HG03575 (cell line): ENCODE data around the gene ATAD3A.
"Not testable (repeated sequence)": the region's sequence is repeated elsewhere in the genome, so short reads cannot be mapped to it uniquely, and the experiment has no call there.

ENCODE experiments used
- ATAC-seq: cut with Tn5 transposase; IDR thresholded peaks from one replicate; pipeline ENCODE4 v1.9.1; 2021; ENCODE audit not compliant: unreplicated experiment, insufficient number of reproducible peaks, low FRiP score; ENCODE audit errors: extremely low read depth

The ATAD3A gene

GRCh38 chr1:1550087-1550486 is 38.1 kb downstream of the ATAD3A start:
- ATAC-seq = no peak

DNA sequence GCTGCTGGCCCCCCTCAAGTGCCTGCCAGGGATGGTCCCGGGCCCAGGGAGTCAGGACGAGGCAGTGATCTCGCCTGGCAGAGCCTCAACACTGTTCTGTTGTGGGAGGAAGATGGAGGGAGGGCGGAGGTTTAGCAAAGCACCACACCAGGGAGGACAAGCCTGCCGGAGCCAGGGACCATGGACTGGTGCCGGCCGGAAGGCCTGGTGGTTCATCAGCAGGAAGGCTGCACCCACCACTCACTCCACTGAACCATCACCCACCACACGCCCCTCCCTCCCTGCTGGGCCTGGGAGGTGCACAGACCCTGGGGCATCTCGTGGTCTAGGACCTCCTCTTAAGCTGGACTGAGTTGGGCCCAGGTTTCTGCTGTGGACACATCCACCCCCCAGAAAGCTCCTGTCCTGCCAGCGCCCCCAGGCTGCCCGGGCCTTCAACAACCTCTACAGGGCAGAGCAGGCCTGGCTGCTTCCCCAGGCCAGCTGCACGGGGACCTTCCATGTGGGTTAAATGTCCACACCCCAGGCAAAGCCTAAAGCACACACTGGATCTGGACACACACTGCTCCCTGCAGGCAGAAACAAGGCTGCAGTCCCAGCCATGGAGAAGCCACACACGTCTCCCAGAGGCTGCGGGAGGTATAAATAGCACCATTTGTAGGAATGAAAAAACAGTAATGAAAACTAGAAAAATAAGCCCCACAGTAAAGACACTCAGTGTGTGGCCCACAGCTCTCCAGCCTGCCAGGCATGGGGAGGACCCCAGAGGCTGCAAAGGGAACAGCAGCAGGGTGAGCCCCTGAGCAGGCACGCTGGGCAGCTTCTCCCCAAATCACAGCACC is 38.9 kb downstream of the ATAD3A start:
- ATAC-seq = no peak

DNA sequence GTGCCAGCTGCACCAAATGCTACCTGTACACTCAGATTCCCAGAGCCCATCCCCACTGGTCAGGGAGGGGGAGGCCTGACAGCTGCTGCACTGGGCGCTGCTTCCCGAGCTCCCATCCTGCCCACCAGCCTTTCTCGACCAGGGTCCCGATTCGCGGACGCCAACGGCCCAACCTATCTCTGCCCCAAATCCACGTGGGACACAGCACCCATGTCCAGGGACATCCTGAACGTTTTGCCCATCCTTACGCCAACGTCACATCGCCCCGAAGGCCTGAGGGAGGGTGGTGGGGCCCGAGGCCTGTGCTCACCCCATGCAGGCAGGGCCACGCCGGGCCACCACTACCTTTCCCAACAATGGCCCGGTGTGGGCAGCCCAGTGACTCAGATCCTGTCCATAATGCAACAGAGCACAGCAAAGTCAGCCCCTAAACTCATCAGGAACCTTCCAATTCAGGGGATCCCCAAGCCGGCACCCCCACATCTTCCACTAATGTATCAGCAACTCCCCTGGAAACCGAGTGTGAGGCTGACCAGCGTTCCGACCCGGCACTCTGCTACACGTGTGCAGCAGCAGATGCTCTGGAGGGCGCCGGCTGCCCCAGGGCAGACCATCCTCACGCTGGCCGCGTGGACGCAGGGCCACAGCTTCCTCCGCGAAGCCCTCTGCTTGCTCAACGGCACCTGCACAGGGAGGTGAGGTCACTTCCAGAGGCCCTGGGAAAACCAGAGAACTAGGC is 39.7 kb downstream of the ATAD3A start:
- ATAC-seq = no peak

DNA sequence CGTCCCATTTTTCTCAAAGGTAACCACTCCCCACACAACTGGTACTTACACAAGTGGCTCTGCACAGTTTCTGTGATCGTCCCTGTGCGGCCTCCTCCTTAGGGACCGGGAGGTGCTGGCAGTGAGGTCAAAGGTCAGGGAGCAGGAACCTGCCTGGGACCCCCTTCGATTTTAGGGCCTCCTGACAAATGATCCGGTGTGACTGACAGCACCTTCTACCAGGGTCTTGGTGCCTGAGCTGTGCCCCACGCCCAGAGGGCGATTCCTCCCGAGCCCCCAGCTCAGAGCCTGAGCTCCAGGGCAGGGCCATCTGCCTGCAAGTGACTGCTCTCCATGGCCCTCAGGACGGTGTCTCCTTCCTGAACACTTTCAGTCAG is 40.3 kb downstream of the ATAD3A start:
- no peak for ATAC-seq

GRCh38 chr1:1553821-1554494 is 42.0 kb downstream of the ATAD3A start:
- ATAC-seq = no peak

GRCh38 chr1:1554550-1554925 is 42.6 kb downstream of the ATAD3A start:
- ATAC-seq = no peak

DNA sequence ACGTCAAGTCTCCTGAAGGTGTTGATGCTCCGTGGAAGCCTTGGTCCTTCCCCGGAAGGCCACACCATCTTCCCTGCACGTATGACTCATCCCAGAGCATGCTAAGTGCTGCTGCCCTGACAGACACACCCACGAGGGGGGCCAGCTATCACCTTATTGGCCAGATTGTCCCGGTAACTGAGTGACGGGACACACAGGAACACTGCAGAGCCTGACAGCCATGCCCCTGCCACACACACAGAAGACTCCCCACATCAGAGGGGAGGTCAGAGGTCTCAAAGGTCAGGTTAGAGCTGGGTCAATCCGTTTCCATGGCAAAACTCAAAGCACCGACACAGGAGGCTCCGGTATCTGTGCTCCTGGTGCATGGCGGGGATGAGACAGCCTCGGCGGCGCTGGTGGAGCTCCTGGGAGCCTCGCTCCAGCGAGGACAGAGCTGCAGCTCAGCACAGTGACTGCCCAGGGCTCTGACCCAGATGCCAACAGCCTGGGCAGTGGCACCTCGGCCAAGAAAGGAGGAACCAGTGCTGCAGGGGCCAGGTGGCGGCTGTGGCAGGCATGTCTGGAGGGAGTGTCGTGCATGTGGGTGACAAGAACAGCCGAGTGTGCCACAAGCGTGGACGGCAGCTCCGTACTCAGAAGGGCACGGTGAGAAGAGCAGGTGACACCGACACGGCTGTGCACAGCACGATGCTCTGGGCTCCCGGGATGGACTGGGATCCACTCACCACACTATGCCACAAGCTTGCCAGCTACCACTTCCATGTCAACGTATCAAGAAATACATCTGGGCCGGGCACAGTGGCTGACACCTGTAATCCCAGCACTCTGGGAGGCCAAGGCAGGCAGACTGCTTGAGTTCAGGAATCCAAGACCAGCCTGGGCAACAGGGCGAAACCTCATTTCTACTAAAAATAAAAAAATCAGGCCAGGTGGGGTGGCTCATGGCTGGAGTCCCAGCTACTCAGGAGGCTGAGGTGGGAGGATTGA is 43.3 kb downstream of the ATAD3A start:
- ATAC-seq = no peak

DNA sequence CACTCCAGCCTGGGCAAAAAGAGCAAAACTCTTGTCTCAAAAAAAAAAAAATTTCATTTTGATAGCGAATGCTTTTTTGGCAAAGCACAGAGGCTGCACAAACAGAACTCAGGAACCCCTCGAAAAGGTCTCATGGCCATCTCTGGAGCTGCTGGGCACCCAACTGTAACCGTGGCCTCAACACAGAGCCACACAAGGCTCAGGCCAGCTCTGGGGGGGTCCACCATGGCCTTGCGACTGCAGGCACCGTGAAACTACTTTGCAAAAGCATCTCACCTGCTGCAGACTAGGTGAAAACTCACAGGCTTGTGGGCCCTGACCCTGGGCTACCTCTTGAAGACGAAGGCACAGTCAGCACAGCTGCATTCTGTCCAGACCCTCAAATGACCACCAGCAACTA is 44.5 kb downstream of the ATAD3A start:
- ATAC-seq = no peak

DNA sequence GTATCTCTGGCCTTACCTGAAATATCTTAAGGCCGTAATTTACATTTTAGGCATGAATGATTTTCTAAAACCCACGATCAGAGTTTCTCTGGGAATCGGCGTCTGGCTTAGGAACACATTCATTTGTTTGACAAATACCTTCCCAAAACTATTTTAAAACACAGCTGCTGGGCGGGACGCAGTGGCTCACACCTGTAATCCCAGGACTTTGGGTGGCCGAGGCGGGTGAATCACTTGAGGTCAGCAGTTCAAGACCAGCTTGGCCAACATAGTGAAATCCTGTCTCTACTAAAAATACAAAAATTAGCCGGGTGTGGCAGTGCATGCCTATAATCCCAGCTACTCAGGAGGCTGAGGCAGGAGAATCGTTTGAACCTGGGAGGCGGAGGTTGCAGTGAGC is 45.0 kb downstream of the ATAD3A start:
- not testable (repeated sequence) for ATAC-seq

GRCh38 chr1:1557688-1558087 is 45.7 kb downstream of the ATAD3A start:
- not testable (repeated sequence) for ATAC-seq

DNA sequence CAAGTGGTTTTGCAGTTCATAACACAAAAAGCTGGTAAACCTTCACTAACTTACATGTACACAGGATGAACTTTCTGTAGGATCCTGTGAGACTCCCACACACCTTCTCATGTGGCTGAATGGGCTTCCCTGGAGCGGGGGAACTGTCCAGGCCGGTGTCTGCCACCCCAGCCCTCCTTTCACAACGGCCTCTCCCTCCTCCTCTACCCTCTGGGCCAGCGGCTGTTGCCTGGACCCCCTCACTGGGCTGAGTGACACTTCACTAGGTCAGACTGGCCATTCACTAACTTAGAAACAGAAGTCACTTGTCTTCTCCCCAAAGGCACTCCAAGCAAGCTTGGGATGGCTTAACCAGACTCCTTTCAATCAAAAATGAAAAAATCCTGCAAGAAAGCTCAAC is 46.6 kb downstream of the ATAD3A start:
- ATAC-seq = no peak

DNA sequence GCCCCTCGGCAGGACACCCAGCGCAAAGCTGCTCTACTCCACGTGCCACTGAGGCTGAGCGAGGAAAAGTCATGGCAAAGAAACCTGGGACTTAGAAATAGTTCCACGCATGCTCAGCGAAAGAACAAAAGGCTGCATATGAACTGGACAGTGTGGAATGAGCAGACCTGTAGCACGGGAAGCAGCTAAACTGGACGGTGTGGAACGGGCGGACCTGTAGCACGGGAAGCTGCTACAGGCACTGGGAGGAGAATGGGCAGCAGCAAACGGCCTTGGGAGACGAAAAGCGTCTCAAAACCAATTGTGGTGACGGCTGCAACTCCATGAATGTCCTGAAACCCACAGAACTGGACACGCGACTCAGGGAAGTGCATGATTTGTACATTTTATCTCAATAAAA is 47.1 kb downstream of the ATAD3A start:
- no peak for ATAC-seq

DNA sequence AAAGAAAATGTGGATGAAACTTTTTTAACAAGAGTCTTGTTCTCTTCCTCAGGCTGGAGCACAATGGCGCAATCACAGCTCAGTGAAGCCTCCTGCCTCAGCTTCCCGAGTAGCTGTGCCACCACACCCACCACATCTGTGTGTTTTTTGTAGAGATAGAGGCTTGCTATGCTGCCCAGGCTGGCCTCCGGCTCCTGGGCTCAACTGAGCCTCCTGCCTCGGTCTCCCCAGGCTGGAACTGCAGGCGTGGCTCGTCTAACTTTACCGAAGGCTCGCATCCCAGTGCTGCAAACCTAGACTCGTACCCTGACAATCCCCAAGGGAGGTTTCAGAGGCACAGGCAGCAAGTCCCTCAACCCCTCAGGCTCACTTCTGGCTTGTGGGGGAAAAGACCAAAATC is 48.2 kb downstream of the ATAD3A start:
- ATAC-seq = no peak

GRCh38 chr1:1561801-1562470 is 50.0 kb downstream of the ATAD3A start:
- no peak for ATAC-seq

- no peak for ATAC-seq
Observed at GRCh38 chr1:1562556-1563195, 50.7 kb downstream of the ATAD3A start.

- ATAC-seq = no peak
Observed at GRCh38 chr1:1563688-1564087, 51.7 kb downstream of the ATAD3A start.

- ATAC-seq = no peak
Observed at GRCh38 chr1:1564268-1564667, 52.3 kb downstream of the ATAD3A start.

- ATAC-seq = no peak
Observed at GRCh38 chr1:1565340-1565739, 53.4 kb downstream of the ATAD3A start.
